SK-N-SH (cell line): ENCODE results near the gene PEX3.

ENCODE experiments used
- CTCF ChIP-seq: fragments of 200-600 bp; sonication (generic); IDR thresholded peaks from 2 replicates; pipeline ENCODE4 v1.6.1; 2017; ENCODE audit warnings: antibody characterized with exemption, mild to moderate bottlenecking, moderate library complexity
- EZH2phosphoT487 ChIP-seq: fragments of 200-600 bp; sonication (generic); IDR thresholded peaks from 2 replicates; pipeline ENCODE4 v1.6.1; 2017; ENCODE audit warnings: low read depth, mixed run types, mild to moderate bottlenecking, antibody characterized with exemption, moderate library complexity, borderline replicate concordance
- FOXM1 ChIP-seq: IDR thresholded peaks from 2 replicates; pipeline ENCODE4 v1.4.0; 2012; ENCODE audit warnings: low read depth, mild to moderate bottlenecking
- GABPA ChIP-seq: IDR thresholded peaks from 2 replicates; pipeline ENCODE4 v1.4.0; 2012; ENCODE audit warnings: low read depth, mild to moderate bottlenecking
- GATA2 ChIP-seq: sonication (generic); formaldehyde crosslinking; IDR thresholded peaks from 2 replicates; pipeline ENCODE4 v1.5.0; 2020; ENCODE audit warnings: mild to moderate bottlenecking, missing genetic modification reagents
- IRF3 ChIP-seq: fragments of 150-350 bp; IDR thresholded peaks from 2 replicates; pipeline ENCODE4 v1.6.1; 2016; ENCODE audit warnings: mild to moderate bottlenecking, low read depth, low read length
- MAX ChIP-seq: IDR thresholded peaks from 2 replicates; pipeline ENCODE4 v1.4.0; 2012; ENCODE audit warnings: low read depth
- POLR2AphosphoS5 ChIP-seq: IDR thresholded peaks from 2 replicates; pipeline ENCODE4 v1.6.1; 2012; ENCODE audit warnings: low read depth, low read length
- REST ChIP-seq: IDR thresholded peaks from 2 replicates; pipeline ENCODE4 v1.6.1; 2012; ENCODE audit warnings: mild to moderate bottlenecking, low read depth, low read length, moderate library complexity
- TCF12 ChIP-seq: IDR thresholded peaks from 2 replicates; pipeline ENCODE4 v1.4.0; 2012
- USF2 ChIP-seq: fragments of 150-350 bp; IDR thresholded peaks from 2 replicates; pipeline ENCODE4 v1.6.1; 2017; ENCODE audit warnings: antibody characterized with exemption, low read length, low read depth, borderline replicate concordance

- TF ChIP-seq GABPA (no peak), CTCF (no peak), EZH2phosphoT487 (no peak), GATA2 (no peak), POLR2AphosphoS5 (no peak), FOXM1 (no peak), TCF12 (no peak), USF2 (no peak), MAX (no peak), IRF3 (no peak), REST (no peak)
These were observed 89.1 kb downstream of the PEX3 start for GRCh38 chr6:143539734-143540133.
